CD4-positive, alpha-beta T cell (primary cell): ENCODE results near the gene HSD3B7. TPM values are rescaled to one million over a fixed set of nuclear protein-coding genes. Genes with fewer than 3 reads are reported as not detected.

ENCODE experiments used
- ATAC-seq: fragments of 200-7000 bp; cut with Tn5 transposase; one replicate; pipeline ENCODE4 v1.10.0; 2022; ENCODE audit warnings: mild to moderate bottlenecking; ENCODE audit not compliant: poor library complexity
- CTCF ChIA-PET: fragments of 350-600 bp; sonication (Branson Sonifier 250); formaldehyde crosslinking; loops from one replicate; lab custom pipeline; 2021; ENCODE audit warnings: antibody characterized with exemption, inconsistent platforms; lab: Charles Lee
- POLR2A ChIA-PET: fragments of 350-600 bp; sonication (Branson Sonifier 250); formaldehyde crosslinking; loops from one replicate; lab custom pipeline; 2021; ENCODE audit warnings: antibody characterized with exemption, inconsistent platforms; lab: Charles Lee
- DNase-seq, 14 experiments: peaks; one replicate each; pipeline ENCODE4 v3.0.0-alpha.2; 2013 to 2020; ENCODE audit warnings: mixed read lengths in 2 of 14
- H3K27ac ChIP-seq, 2 donors: one replicate each; pipeline versions ENCODE4 v1.5.1 to v1.7.0; 2013; ENCODE audit warnings: low read length in 2 of 2, low read depth in 1 of 2, mild to moderate bottlenecking in 1 of 2
- H3K27me3 ChIP-seq, 2 experiments: 1 replicate in 1 of 2; 2 replicates in 1 of 2; pipeline versions ENCODE4 v1.6.1 to v1.7.0; 2013; ENCODE audit warnings: low read length in 2 of 2, control low read depth in 1 of 2, mild to moderate bottlenecking in 1 of 2, moderate library complexity in 1 of 2; ENCODE audit not compliant: insufficient read depth in 2 of 2, control insufficient read depth in 1 of 2
- H3K36me3 ChIP-seq: one replicate; pipeline ENCODE4 v1.6.1; 2013; ENCODE audit warnings: low read length, control low read depth; ENCODE audit not compliant: insufficient read depth
- H3K4me1 ChIP-seq: one replicate; pipeline ENCODE4 v1.6.1; 2013; ENCODE audit warnings: low read length, control low read depth; ENCODE audit not compliant: insufficient read depth
- H3K4me3 ChIP-seq: one replicate; pipeline ENCODE4 v1.5.1; 2013; ENCODE audit warnings: mild to moderate bottlenecking, low read length, moderate library complexity
- H3K9me3 ChIP-seq, 2 experiments: 1 replicate in 1 of 2; 2 replicates in 1 of 2; pipeline versions ENCODE4 v1.6.1 to v1.7.0; 2013; ENCODE audit warnings: low read length in 2 of 2, mild to moderate bottlenecking in 2 of 2, control low read depth in 1 of 2, moderate library complexity in 1 of 2; ENCODE audit not compliant: control insufficient read depth in 1 of 2, insufficient read depth in 1 of 2
- H3K27ac Mint-ChIP-seq: one replicate; pipeline ENCODE4 v1.8.0; 2020; ENCODE audit warnings: mixed read lengths
- H3K27me3 Mint-ChIP-seq: one replicate; pipeline ENCODE4 v1.8.0; 2021; ENCODE audit warnings: mixed read lengths
- H3K36me3 Mint-ChIP-seq: one replicate; pipeline ENCODE4 v1.8.0; 2021; ENCODE audit warnings: low read depth, mixed read lengths
- H3K4me1 Mint-ChIP-seq: one replicate; pipeline ENCODE4 v1.8.0; 2021; ENCODE audit warnings: low read depth, mixed read lengths
- H3K4me3 Mint-ChIP-seq: one replicate; pipeline ENCODE4 v1.8.0; 2020; ENCODE audit warnings: mild to moderate bottlenecking, mixed read lengths
- H3K9me3 Mint-ChIP-seq: one replicate; pipeline ENCODE4 v1.8.0; 2020; ENCODE audit warnings: mixed read lengths
- CTCF ChIP-seq: fragments of 200-600 bp; IDR thresholded peaks from one replicate; pipeline ENCODE4 v1.8.0; 2022; ENCODE audit warnings: antibody characterized with exemption, mild to moderate bottlenecking
- intact Hi-C, 2 experiments: fragments of 100-400 bp; cut with DNase I in 1 of 2; cut with micrococcal nuclease in 1 of 2; formaldehyde crosslinking; loops; one replicate each; pipeline versions ENCODE4 v1.15.1 to v1.9.0; 2023 to 2025; cut with DNase I, micrococcal nuclease
- total RNA-seq, 174 experiments: library from RNA in 2 of 174; stranded (reverse) in 2 of 174; gene quantifications; one replicate each; pipeline ENCODE4 v1.2.3 and lab custom pipeline; 2021 to 2026

HSD3B7 gene
- total RNA-seq, 2 experiments from 2014 or later, result 0.11 TPM; not detected in 1

- Mint-ChIP-seq H3K9me3 (no peaks in the 10 kb centered on the region), H3K27me3 (no peaks in the 10 kb centered on the region), H3K4me3 (no peak overlapping the region), H3K27ac (no peak overlapping the region), H3K4me1 (peaks cover 3% of the 10 kb centered on the region), H3K36me3 (no peaks in the 10 kb centered on the region)
- DNase-seq (no peak), ATAC-seq (no peak)
- Histone ChIP-seq H3K36me3 (no peaks in the 10 kb centered on the region), H3K4me3 (no peak overlapping the region), H3K9me3 (no peaks in the 10 kb centered on the region), H3K27ac (no peak overlapping the region), H3K27me3 (no peaks in the 10 kb centered on the region), H3K4me1 (peaks cover 13% of the 10 kb centered on the region)
- ChIA-PET POLR2A (no interaction called here), CTCF (no interaction called here)
- TF ChIP-seq CTCF, result no peak
- intact Hi-C loops, result no loop called here
Observed at GRCh38 chr16:31000671-31001382, 15.8 kb downstream of the HSD3B7 start.

- no peaks in the 10 kb centered on the region for H3K36me3 Mint-ChIP-seq
- no peaks in the 10 kb centered on the region for H3K36me3 ChIP-seq
- H3K27ac Mint-ChIP-seq, result no peak overlapping the region
- no peaks in the 10 kb centered on the region for H3K27me3 Mint-ChIP-seq
- CTCF ChIA-PET, result no interaction called here
- ATAC-seq (no peak), DNase-seq (no peak)
- TF ChIP-seq CTCF, result no peak
- H3K4me3 Mint-ChIP-seq, result no peak overlapping the region
- no peaks in the 10 kb centered on the region for H3K27me3 ChIP-seq
- H3K4me3 ChIP-seq, result no peak overlapping the region
- intact Hi-C loops, result no loop called here
- no peak overlapping the region for H3K27ac ChIP-seq
- H3K9me3 ChIP-seq, result no peaks in the 10 kb centered on the region
- H3K4me1 Mint-ChIP-seq, result peaks cover 3% of the 10 kb centered on the region
- no peaks in the 10 kb centered on the region for H3K9me3 Mint-ChIP-seq
- H3K4me1 ChIP-seq, result peaks cover 10% of the 10 kb centered on the region
- POLR2A ChIA-PET, result no interaction called here
Observed at GRCh38 chr16:31001507-31002249, 16.7 kb downstream of the HSD3B7 start.

GRCh38 chr16:31002250-31002700 is 17.3 kb downstream of the HSD3B7 start:
- H3K27ac ChIP-seq, result no peak overlapping the region
- no peaks in the 10 kb centered on the region for H3K9me3 ChIP-seq
- ChIA-PET CTCF (no interaction called here), POLR2A (no interaction called here)
- H3K27me3 ChIP-seq, result no peaks in the 10 kb centered on the region
- peaks cover 5% of the 10 kb centered on the region for H3K4me1 ChIP-seq
- intact Hi-C loops, result no loop called here
- H3K27ac Mint-ChIP-seq, result no peak overlapping the region
- no peak overlapping the region for H3K4me3 Mint-ChIP-seq
- no peaks in the 10 kb centered on the region for H3K27me3 Mint-ChIP-seq
- H3K36me3 ChIP-seq, result no peaks in the 10 kb centered on the region
- H3K4me3 ChIP-seq, result no peak overlapping the region
- no peaks in the 10 kb centered on the region for H3K4me1 Mint-ChIP-seq
- H3K36me3 Mint-ChIP-seq, result no peaks in the 10 kb centered on the region
- DNase-seq (no peak), ATAC-seq (no peak)
- H3K9me3 Mint-ChIP-seq, result no peaks in the 10 kb centered on the region
- no peak for TF ChIP-seq CTCF
